NCI-H82 treated with DMSO at 0.1 percent for 48 hours (cell line): ENCODE measurements around the gene STRA6.

Source experiments
- DNase-seq: peaks from one replicate; lab custom pipeline; 2025; ENCODE audit not compliant: unreplicated experiment; lab: John Stamatoyannopoulos, UW

Gene STRA6

DNA sequence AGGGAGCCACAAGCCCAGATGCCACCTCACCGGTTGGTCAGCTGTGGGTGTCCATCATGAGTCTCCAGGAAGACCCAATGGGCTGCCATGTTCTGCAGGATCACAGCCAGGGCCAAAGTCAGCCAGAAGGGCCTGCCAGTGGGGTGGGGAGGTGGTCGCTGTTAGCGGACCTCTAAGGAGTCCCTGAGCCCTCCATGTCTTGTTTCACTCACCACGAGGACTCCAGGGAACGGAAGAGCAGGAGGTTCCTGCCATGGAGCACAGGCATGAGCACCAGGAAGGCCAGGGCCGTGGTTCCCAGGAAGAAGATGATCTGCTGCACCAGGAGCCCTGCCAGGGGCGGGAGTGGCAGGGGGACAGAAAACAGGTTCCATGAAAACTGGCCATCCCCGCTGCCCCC lies 20.5 kb downstream of the STRA6 start:
- DNase-seq, result no peak

DNA sequence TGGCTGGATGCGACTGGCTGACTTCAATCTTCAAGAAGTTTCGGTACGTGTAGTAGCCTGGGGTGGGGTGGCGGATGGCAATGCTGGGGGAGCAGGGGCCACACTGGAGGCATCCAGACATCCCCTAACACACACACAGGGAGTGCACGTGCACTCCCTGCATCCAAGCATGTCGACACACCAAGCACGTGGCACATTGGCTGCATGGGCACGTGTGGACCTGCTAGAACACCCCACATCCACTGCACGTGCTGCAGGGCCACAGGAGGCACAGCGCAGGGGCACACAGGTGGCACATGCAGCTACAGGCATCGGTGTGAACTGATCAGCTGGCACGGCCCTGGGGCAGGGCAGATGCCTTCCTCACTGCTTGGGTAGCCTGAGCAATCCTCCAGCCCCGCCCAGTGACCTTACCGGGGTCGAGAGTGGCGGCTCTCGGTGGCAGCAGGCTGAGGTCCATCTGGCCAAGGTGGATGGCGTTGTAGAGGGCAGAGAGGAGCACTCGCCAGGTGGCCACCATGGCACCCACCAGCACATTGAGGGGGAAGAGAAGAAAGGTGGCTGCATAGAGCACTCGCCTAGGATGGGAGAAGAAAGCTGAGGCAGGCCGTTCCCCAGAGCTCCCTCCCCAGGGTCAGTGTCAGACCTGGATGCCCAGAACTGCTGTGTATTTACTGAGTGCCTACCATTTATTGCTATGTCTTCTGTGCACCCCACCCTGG lies 21.5 kb downstream of the STRA6 start:
- no peak for DNase-seq

DNA sequence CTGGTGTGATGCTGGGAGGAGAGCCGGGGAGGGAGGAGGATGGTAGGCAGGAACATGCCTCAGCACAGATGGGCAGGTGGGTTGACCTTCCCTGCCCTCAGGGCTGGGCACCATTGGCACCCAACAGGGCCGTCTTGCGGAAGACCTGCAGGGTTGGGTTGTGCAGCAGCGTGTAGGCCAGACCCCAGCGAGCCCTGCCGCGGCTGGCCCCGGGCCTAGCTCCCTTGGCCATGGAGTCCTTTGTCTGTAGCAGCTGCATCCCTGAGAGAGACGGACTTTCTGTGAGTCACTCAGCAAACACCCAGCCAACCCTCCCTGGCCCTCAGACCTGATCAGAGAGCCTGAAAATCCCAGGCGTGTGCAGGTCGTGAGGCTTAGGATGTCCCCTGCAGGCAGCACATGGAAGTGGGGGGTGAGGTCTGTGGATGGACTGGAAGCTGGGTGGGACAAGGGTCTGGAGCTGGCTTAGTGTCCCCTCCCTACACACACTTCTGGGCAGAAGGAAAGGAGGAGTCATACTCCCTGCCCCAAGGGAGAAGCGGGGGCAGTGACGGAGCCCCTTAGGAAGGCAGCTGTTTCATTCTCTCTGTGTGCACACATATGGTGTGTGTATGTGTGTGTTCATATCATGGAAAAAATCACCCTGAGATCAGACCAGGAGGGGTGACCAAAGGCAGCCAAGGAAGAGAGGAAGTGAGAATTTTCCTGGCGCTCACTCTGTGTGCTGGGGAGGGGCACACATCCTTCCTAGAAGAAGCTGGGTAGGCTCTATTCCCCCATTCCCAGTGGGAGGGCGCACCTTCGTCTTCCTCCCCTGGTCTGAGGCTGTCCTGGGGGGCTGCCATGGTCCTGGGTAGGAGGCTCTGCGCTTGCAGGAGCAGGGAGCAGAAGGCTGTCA lies 22.4 kb downstream of the STRA6 start:
- DNase-seq, result no peak

DNA sequence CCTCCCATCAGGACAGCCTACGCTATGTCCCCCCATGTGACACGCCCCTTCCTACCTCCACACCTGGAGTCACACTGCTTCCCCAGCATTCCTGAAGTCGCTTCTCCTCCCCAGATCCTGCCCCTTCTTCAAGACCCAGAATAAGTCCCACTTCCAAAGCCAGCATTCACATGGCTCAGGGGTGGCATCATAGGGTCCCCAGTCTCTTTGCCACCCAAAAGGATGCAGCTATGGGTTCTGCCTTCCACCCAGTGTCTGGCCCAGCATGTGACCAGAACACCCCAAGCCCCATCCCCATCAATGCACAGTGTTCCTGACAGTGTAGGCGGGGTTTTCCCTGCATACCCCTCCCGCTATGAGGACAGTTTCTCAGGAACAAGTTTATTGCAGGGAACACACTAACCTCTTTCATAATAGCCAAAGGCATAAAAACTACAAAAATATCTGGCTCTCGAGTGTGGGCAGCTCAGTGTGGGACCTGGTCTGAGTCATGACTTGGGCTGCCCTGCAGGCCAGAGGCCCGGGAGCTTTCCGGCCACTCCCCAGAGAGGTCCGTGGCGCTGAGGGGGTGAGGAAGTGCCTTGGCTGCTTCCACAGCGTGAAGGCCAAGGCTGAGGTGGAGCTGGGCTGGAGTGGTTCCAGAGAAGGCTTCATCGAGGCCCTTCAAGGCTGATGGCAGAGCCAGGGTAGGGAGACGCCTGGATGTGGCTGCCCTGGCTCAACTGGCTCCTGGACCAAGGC lies 23.3 kb downstream of the STRA6 start:
- DNase-seq, result no peak

DNA sequence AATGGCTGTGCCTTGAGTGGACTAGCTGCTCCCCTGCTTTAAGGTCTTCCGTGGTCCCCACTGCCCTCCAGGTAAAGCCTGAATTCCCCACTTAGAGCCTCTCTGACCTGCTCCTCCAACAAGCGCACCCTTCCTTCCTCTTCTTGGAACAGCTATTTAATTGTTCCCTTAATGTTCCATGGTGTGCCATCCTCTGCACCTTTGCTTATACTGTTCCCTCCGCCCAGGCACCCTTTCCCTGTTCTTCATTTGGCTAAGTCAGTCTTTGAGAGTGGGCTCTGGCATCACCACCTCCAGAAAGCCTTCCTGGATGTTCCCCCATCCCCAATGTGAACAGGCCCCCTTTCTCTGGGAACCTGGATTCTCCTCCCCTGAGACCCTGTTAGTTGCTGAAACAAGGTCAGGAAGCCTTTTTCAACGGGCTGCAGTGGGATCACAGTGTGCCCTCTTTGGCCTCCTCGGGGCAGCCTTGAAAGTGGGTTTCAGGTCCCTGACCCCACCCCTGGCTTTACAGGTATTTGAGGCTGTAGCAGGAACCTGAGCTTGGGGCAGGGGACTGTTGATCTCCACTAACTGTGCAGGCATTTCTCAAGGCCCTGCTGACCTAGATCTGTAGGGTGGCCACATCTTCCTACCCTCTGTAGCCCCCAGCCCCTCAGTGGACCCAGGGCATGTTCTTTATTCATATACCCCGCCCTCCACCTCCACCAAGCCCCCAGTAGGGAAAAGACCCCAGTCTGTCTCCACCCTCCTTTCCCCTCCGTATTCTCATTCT lies 24.1 kb downstream of the STRA6 start:
- DNase-seq, result no peak

DNA sequence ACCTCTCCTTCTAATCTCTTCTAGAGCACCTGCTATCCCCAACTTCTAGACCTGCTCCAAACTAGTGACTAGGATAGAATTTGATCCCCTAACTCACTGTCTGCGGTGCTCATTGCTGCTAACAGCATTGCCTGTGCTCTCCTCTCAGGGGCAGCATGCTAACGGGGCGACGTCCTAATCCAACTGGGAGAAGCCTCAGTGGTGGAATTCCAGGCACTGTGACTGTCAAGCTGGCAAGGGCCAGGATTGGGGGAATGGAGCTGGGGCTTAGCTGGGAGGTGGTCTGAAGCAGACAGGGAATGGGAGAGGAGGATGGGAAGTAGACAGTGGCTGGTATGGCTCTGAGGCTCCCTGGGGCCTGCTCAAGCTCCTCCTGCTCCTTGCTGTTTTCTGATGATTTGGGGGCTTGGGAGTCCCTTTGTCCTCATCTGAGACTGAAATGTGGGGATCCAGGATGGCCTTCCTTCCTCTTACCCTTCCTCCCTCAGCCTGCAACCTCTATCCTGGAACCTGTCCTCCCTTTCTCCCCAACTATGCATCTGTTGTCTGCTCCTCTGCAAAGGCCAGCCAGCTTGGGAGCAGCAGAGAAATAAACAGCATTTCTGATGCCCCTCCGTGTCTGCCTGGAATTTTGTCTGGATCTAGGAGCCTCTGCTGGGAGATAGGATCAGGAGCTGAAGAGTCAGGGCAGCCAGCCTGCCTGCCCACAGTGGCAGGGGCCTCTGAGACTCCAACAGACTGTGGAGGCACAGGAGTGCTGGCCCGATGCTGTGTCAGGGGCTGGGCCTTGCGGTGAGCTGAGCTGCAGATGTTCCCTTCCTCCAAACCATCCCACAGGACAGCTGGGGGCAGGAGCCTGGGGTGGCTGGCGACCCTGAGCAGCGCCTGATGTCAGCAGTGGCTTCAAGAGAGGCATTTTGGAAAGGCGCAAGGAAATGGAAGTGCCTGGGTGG lies 26.0 kb downstream of the STRA6 start:
- DNase-seq, result no peak

DNA sequence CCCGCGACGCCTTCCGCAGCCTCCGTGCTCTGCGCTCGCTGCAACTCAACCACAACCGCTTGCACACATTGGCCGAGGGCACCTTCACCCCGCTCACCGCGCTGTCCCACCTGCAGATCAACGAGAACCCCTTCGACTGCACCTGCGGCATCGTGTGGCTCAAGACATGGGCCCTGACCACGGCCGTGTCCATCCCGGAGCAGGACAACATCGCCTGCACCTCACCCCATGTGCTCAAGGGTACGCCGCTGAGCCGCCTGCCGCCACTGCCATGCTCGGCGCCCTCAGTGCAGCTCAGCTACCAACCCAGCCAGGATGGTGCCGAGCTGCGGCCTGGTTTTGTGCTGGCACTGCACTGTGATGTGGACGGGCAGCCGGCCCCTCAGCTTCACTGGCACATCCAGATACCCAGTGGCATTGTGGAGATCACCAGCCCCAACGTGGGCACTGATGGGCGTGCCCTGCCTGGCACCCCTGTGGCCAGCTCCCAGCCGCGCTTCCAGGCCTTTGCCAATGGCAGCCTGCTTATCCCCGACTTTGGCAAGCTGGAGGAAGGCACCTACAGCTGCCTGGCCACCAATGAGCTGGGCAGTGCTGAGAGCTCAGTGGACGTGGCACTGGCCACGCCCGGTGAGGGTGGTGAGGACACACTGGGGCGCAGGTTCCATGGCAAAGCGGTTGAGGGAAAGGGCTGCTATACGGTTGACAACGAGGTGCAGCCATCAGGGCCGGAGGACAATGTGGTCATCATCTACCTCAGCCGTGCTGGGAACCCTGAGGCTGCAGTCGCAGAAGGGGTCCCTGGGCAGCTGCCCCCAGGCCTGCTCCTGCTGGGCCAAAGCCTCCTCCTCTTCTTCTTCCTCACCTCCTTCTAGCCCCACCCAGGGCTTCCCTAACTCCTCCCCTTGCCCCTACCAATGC lies 27.1 kb downstream of the STRA6 start:
- no peak for DNase-seq

DNA sequence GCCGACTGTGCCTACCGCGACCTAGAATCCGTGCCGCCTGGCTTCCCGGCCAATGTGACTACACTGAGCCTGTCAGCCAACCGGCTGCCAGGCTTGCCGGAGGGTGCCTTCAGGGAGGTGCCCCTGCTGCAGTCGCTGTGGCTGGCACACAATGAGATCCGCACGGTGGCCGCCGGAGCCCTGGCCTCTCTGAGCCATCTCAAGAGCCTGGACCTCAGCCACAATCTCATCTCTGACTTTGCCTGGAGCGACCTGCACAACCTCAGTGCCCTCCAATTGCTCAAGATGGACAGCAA lies 27.7 kb downstream of the STRA6 start:
- DNase-seq, result no peak

DNA sequence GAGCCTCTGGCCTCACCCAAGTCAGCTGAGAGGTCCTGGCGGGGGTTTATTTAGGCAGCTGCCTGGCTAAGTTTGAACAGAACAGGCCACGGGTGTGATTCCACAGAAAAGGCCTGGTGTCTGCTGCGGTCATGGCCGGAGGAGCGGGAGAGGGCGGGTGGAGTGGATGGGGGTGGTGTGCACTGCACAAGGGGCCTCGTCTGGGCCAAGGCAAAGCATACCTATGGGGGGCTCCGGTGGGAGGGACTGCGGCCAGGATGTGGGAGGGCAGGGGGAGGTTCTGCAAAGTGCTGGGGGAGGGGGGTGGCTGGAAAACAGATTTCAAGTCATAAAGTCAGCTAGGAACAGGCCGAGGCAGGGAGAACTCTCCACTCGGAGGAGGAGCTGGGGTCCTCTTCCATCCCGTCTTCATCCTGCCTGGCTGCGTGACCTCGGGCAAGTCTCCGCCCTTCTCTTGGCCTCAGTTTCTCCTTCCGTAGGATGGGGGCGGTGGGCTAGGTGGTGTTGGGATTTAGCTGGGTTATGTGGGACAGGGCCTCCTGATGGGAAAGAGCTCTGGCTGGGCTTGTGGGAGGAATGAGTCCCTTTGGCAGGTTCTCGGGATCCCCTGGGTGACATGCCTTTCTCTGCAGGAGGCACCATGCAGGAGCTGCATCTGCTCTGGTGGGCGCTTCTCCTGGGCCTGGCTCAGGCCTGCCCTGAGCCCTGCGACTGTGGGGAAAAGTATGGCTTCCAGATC lies 28.2 kb downstream of the STRA6 start:
- no peak for DNase-seq

DNA sequence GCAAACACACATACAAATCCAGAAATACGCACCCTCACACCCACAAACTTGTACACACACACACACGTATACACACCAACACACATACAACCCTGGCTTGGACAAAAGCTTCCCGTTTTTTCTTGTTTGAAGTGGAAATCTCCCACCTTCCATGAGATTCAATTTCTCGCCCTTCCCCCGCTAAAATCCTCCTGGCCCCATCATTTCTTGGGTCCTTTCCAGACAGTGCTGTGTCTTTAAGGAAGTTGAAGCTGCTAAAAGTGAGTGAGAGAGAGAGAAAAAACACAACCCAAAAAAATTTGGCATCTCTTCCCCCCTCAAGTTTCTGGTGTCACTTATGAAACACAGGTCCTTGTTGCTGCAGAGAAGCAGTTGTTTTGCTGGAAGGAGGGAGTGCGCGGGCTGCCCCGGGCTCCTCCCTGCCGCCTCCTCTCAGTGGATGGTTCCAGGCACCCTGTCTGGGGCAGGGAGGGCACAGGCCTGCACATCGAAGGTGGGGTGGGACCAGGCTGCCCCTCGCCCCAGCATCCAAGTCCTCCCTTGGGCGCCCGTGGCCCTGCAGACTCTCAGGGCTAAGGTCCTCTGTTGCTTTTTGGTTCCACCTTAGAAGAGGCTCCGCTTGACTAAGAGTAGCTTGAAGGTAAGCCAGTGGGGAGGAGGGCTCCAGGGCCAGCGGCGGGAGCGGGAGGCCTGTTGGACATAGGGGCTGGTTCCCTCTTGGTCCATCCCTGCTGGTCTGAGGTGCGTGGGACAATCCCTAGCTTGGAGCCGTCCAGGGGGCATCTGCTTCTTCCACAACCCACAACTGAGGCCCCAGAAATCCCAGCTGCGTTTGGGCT lies 29.0 kb downstream of the STRA6 start, which contains the start of gene ISLR:
Gene ISLR, plus strand, starts transcription at position 331 of the 839 bp plus-strand sequence. CDS start 1,149 bp downstream, outside the sequence.
- no peak for DNase-seq

DNA sequence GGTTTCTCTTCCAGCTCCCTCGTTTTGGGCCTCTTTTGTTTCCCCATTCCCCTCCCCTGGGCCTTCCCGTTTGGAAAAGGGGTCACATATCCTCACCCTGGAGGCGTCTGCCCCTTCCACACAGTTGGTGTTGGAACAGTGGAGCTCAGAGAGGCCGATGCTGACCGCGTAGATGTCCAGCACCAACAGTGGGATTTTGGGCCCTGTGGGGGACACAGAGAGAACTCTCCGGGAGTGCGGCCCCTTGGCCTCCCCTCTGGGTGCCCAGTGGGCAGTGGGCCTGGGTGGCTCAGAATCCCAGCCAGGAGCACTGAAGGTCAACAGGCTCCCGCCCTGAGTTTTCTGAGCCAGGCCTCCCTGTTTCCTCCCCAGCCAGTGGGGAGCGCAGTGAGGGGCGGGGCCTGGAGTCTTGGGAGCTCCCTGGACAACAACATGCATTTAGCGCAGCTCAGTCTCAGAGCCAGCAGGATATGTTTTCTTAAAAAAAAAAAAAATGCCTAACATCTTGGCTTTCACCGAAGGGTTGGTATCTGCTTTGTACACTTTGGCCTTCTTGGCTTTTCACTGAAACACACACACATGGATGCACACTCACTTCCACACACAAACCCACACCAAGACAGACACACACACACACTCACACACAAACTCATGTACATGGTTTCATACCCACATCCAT lies 29.7 kb downstream of the STRA6 start:
- no peak for DNase-seq

DNA sequence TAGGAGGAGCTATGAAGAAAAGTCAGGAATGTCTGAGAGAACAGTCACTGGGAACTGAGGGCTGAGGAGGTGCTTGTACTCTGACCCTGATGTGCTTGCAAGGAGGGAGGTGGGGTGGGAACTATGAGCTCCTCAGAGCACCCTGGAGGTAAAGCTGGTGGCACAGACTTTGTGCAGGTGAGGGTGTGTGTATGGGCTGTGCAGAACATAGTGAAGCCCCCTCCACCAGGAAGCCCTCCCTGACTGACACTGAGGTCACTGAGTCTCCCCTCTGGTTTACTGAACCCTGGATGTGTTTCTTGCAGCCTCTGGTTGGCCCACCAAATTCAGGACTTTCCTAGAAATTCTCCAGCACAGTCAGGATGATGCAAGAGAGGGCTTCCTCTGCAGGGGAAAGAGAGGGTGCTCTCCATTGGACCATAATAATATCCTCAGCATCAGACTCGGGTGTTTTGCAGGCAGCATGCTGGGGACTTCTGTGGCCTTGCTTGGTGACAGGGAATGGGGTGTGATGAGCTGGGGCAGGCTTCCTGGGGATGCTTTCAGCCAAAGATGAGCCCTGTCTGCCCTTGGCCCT lies 30.5 kb downstream of the STRA6 start:
- no peak for DNase-seq

DNA sequence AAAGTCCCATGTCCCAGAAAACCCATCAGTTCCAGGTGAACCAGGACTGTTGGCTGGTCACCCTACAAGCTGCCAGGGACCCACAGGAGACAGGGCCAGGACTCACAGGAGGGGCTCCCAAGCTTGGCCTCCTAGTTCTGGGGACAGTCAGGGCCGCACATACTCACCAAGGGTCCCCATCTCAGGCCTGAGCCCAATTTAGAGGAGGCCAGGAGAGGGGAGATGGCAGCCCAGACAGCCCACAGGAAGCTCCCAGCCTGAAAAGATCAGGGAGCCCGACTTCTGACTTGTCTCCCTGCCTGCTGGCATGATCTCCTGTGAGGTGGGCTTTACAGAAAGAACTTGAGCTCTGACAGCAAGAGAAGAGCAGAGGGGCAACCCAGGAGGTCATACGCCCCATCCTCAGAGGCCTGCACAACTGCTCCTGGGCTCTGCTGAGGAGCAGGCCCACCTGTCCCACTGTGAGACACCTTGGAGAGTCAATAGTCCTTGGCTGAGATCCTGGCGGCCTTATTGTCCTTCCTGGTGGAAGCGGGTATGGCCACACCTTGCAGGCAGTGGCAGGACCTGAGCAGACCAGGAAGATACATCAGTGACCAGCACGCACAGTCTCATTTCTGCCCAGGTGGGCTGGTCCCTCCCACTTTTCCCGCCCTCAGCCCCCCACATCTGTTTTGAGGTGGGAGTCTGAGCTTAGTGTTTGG lies 31.6 kb downstream of the STRA6 start:
- no peak for DNase-seq

DNA sequence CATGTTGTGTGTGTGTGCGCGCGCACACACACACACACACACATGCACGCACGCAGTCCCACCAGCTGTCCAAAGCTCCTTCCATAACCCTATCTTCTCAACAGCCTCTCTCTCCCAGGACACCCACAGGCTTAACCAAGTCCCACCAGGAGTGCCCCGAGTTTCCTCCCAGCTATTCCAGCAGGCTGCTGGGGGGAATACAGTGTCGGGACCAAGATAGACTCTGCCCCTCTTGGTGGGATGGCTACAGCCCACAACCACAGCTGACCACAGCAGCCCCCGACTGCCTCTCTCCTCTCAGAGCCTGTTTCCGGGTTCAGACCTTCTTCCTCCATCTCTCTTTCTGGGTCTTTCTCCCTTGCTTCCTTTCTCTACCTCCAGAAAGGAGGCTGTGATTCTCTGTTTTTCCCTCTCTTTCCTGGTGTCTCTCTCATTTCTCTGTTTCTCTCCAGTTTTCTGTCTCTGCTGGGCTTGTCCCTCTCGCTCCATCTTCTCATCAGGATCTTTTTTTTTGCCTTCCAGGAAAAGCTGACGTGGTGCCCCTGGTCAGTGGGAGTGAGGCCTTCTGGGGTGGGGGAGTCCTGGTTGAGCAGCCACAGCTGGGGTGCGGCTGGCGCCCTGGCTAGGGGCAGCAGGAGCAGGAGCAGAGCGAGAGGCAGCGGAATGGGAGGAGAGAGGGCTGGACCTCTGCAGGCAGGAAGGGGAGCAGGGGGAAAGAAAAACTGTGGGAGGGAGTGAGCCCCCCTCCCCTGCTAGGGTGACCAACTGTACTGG lies 32.3 kb downstream of the STRA6 start:
- DNase-seq, result no peak

DNA sequence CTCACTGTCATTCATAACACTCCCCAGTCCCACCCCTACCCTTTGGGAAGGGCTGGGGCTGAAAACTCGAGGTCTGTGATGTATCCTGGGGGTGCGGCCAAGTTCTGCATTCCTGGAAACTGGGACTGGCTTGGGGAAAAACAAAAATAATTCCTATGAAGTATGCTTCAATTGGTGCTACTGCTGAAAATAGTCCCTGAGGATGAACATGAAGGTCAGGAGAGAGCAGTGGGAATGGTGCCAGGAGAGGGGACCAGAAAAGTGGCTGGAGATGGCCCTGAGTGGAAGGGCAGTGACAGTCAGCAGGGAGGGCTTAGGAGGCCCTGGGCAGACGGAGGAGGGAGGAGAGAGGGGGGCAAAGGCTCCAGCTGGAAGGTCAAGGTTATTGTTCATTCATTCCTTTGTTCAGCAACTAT lies 33.9 kb downstream of the STRA6 start:
- no peak for DNase-seq
